Mesendoderm (in vitro differentiated cells): ENCODE results near the gene ARHGEF6.

Experiments
- DNase-seq: peaks from one replicate; pipeline ENCODE4 v3.0.0; 2013
- H2AK5ac ChIP-seq: 2 replicates; pipeline ENCODE4 v1.6.1; 2013; ENCODE audit warnings: low read length, inconsistent platforms
- H2BK120ac ChIP-seq: 2 replicates; pipeline ENCODE4 v1.6.1; 2013; ENCODE audit warnings: low read depth, mild to moderate bottlenecking, low read length, moderate library complexity, mixed read lengths
- H2BK15ac ChIP-seq: replicated peaks from 2 replicates; pipeline ENCODE4 v1.6.1; 2013; ENCODE audit warnings: low read depth, mild to moderate bottlenecking, moderate library complexity
- H2BK5ac ChIP-seq: 2 replicates; pipeline ENCODE4 v1.6.1; 2013; ENCODE audit warnings: low read length, inconsistent platforms
- H3K18ac ChIP-seq: 2 replicates; pipeline ENCODE4 v1.6.1; 2013; ENCODE audit warnings: mild to moderate bottlenecking, low read length, mixed read lengths
- H3K23ac ChIP-seq: one replicate; pipeline ENCODE4 v1.6.1; 2013; ENCODE audit warnings: low read length
- H3K27ac ChIP-seq: 2 replicates; pipeline ENCODE4 v1.5.1; 2013; ENCODE audit warnings: low read depth, mild to moderate bottlenecking, inconsistent platforms, low read length, moderate library complexity
- H3K27me3 ChIP-seq: 2 replicates; pipeline ENCODE4 v1.6.1; 2013; ENCODE audit warnings: low read length, control low read depth, mild to moderate bottlenecking, inconsistent platforms; ENCODE audit not compliant: insufficient read depth, poor library complexity
- H3K36me3 ChIP-seq: 2 replicates; pipeline ENCODE4 v1.6.1; 2013; ENCODE audit warnings: low read length, inconsistent platforms; ENCODE audit not compliant: control insufficient read depth, insufficient read depth
- H3K4ac ChIP-seq: one replicate; pipeline ENCODE4 v1.6.1; 2013; ENCODE audit warnings: low read depth, mild to moderate bottlenecking, low read length, moderate library complexity
- H3K4me1 ChIP-seq: 2 replicates; pipeline ENCODE4 v1.6.1; 2013; ENCODE audit warnings: low read depth, low read length, inconsistent platforms; ENCODE audit not compliant: control insufficient read depth
- H3K4me2 ChIP-seq: 2 replicates; pipeline ENCODE4 v1.6.1; 2013; ENCODE audit warnings: low read length
- H3K4me3 ChIP-seq: 2 replicates; pipeline ENCODE4 v1.5.1; 2013; ENCODE audit warnings: mild to moderate bottlenecking, low read length
- H3K56ac ChIP-seq: one replicate; pipeline ENCODE4 v1.6.1; 2013; ENCODE audit warnings: low read length
- H3K79me1 ChIP-seq: 2 replicates; pipeline ENCODE4 v1.6.1; 2013; ENCODE audit warnings: low read length, inconsistent platforms
- H3K79me2 ChIP-seq: 2 replicates; pipeline ENCODE4 v1.6.1; 2013; ENCODE audit warnings: mild to moderate bottlenecking, low read length; ENCODE audit not compliant: control insufficient read depth, insufficient read depth
- H3K9ac ChIP-seq: 2 replicates; pipeline ENCODE4 v1.6.1; 2013; ENCODE audit warnings: low read length, inconsistent platforms
- H4K5ac ChIP-seq: one replicate; pipeline ENCODE4 v1.6.1; 2013; ENCODE audit warnings: low read length
- H4K8ac ChIP-seq: one replicate; pipeline ENCODE4 v1.6.1; 2013; ENCODE audit warnings: low read depth, mild to moderate bottlenecking, control low read depth, low read length, moderate library complexity
- WGBS: extraction: QIAGEN DNeasy Blood & Tissue Kit; methylation state at CpG from one replicate; pipeline ENCODE4 v1.1.7; 2013; ENCODE audit warnings: low lambda C conversion rate, missing lambda C conversion rate; ENCODE audit not compliant: insufficient coverage; ENCODE audit errors: extremely low coverage; 5-methylcytosine and 5-hydroxymethylcytosine counted together

The ARHGEF6 gene

DNA sequence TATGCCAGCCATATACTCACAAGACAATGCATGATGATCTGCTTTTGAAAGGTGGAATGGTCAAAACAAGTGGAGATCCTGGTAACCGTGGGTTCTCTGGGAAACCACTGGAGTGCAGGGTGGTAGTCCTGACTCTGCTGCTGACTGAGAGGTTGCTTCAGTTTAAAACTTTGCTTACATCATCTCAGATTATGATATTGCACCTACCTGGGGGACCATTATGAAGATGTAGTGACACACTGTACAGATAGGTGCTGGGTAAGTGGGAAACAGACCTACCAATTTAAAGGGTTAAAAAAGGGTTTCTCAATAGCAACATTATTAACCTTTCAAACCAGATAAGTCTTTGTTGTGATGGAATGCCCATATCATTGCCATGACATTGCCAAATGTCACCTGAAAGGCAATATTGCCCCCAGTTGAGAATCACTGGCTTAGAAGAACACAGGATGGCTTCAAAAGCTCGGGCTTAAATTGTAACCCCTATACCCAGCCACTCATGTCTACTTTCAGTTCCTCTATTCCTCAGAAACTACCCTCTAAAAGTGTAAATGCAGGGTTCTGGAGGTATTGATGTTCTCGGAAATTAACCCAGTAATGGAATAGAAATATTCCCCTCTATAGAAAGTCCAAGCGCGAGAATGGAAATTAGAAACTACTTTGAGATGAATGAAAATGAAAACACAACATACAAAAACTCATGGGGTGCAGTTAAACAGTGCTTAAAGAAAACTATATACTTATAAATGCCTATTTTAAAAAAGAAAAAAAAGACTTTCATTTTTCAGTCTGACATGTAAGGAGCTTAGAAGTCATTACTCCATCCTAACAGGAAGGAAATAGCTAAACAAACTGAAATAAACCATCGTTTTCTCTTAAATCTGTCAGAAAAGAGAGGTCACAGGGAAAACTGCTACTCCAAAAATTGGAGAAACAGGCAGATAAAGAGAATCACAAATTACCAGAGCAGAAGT is 65.8 kb downstream of the ARHGEF6 start:
- H4K5ac ChIP-seq, result no peak overlapping the region
- H3K9ac ChIP-seq, result no peak overlapping the region
- no peaks in the 10 kb centered on the region for H3K27me3 ChIP-seq
- H3K36me3 ChIP-seq, result no peaks in the 10 kb centered on the region
- no peak overlapping the region for H2BK15ac ChIP-seq
- no peak overlapping the region for H3K23ac ChIP-seq
- H3K4ac ChIP-seq, result no peak overlapping the region
- no peak overlapping the region for H2BK120ac ChIP-seq
- H3K4me1 ChIP-seq, result no peaks in the 10 kb centered on the region
- no peak overlapping the region for H2AK5ac ChIP-seq
- H3K4me3 ChIP-seq, result no peak overlapping the region
- WGBS, result no CpG with 5 or more reads among the region's 6 CpGs
- no peak overlapping the region for H3K27ac ChIP-seq
- no peak for DNase-seq
- H3K4me2 ChIP-seq, result no peak overlapping the region
- H2BK5ac ChIP-seq, result no peak overlapping the region
- no peak overlapping the region for H4K8ac ChIP-seq
- H3K79me2 ChIP-seq, result no peaks in the 10 kb centered on the region
- no peak overlapping the region for H3K18ac ChIP-seq
- no peak overlapping the region for H3K56ac ChIP-seq
- no peaks in the 10 kb centered on the region for H3K79me1 ChIP-seq

DNA sequence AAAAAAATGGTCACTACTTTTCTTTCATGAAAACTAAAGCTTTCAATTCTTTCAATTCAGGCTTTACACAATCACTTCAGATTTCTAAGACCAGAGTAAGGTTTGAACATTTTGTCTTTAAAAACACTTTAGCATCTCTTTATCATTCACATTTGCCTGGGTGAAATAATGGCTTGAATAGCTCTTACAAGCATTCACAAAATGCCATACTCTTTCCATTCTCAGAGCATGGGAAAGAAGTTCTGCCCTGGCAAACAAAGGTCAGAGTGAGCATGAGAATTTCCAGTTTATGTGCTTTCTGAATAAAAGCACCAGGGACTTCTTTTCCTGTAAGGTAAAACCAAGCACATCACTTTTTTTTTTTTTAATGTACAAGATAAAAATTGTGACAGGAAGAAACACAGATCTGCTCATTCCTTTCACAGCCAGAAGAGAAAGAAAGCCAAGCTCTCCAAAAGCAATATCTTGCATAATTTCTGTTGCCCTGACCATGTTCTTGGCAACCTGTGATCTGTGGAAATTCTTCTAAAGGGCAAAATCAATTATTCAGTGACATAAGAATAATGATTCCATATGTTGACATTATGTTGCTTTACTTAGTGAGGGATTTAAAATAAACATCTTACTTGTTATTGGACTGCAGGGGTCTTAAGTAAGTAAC is 68.0 kb downstream of the ARHGEF6 start:
- Histone ChIP-seq H2BK15ac (no peak overlapping the region), H3K4me1 (no peaks in the 10 kb centered on the region), H4K5ac (no peak overlapping the region), H2BK5ac (no peak overlapping the region), H3K79me1 (no peaks in the 10 kb centered on the region), H3K56ac (no peak overlapping the region), H3K23ac (no peak overlapping the region), H2BK120ac (no peak overlapping the region), H4K8ac (no peak overlapping the region), H3K79me2 (no peaks in the 10 kb centered on the region), H3K18ac (no peak overlapping the region), H3K27me3 (no peaks in the 10 kb centered on the region), H3K4ac (no peak overlapping the region), H3K27ac (no peak overlapping the region), H3K9ac (no peak overlapping the region), H3K36me3 (no peaks in the 10 kb centered on the region), H3K4me2 (no peak overlapping the region), H3K4me3 (no peak overlapping the region), H2AK5ac (no peak overlapping the region)
- no peak for DNase-seq

DNA sequence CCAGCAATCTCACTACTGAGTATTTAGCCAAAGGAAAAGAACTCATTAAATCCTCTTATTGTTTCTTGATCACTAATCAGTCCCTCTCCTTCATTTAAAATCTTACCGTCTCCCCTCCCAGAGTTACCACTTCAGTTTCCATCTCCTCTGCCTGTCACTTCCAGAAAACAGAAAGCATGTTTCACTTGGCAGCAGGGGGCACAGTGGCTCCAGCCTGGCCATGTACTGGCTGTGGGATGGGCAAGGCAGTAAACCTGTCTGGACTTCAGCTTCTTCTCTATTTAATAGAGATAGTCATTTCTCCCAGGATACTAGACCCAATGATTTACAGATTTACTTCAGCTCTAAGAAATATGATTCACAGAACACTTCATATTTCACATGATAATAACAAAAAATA is 69.6 kb downstream of the ARHGEF6 start:
- H2AK5ac ChIP-seq, result no peak overlapping the region
- peak; percentile 48 for DNase-seq
- H3K23ac ChIP-seq, result no peak overlapping the region
- no peaks in the 10 kb centered on the region for H3K36me3 ChIP-seq
- no peak overlapping the region for H2BK15ac ChIP-seq
- no peak overlapping the region for H3K4ac ChIP-seq
- no peaks in the 10 kb centered on the region for H3K79me1 ChIP-seq
- no peaks in the 10 kb centered on the region for H3K79me2 ChIP-seq
- H3K18ac ChIP-seq, result no peak overlapping the region
- no peak overlapping the region for H3K56ac ChIP-seq
- no peaks in the 10 kb centered on the region for H3K27me3 ChIP-seq
- no peak overlapping the region for H2BK120ac ChIP-seq
- H4K8ac ChIP-seq, result no peak overlapping the region
- no peak overlapping the region for H3K27ac ChIP-seq
- no peak overlapping the region for H3K4me3 ChIP-seq
- no peak overlapping the region for H3K9ac ChIP-seq
- no peak overlapping the region for H3K4me2 ChIP-seq
- no peaks in the 10 kb centered on the region for H3K4me1 ChIP-seq
- no peak overlapping the region for H2BK5ac ChIP-seq
- no CpG with 5 or more reads among the region's 1 CpG for WGBS
- H4K5ac ChIP-seq, result no peak overlapping the region

DNA sequence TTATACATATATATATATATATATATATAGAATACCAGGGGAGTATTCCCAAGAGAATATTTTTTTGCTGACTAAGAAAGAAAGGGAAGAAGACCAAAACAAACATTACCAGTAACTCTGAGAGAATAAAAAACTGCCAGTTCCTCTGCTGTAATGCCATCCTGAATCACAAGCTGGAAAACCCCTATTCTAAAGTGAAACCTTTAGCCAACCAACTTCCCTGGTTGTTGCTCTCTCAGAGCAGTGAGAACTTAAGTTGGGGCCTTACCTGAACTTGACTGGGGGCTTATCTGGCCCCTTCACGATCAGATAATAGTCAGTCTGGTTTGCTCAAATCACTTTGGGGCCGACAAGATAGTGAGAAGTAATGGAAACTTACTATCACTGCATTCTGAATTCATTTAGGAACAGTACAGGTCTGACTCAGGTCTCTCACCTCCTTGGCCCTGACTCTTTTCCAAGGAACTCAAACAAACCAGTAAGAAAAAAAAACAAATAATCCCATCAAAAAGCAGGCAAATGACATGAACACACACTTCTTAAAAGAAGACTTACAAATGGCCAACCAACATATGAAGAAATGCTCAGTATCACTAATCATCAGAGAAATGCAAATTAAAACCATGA is 70.3 kb downstream of the ARHGEF6 start:
- Histone ChIP-seq H4K5ac (no peak overlapping the region), H2AK5ac (no peak overlapping the region), H2BK120ac (no peak overlapping the region), H3K18ac (no peak overlapping the region), H3K4me3 (no peak overlapping the region), H3K23ac (no peak overlapping the region), H3K4ac (no peak overlapping the region), H3K36me3 (no peaks in the 10 kb centered on the region), H2BK15ac (no peak overlapping the region), H2BK5ac (no peak overlapping the region), H3K4me2 (no peak overlapping the region), H3K79me1 (no peaks in the 10 kb centered on the region), H4K8ac (no peak overlapping the region), H3K27me3 (no peaks in the 10 kb centered on the region), H3K79me2 (no peaks in the 10 kb centered on the region), H3K4me1 (no peaks in the 10 kb centered on the region), H3K27ac (no peak overlapping the region), H3K9ac (no peak overlapping the region), H3K56ac (no peak overlapping the region)
- DNase-seq, result peak; percentile 37
- WGBS, result no CpG with 5 or more reads among the region's 2 CpGs

DNA sequence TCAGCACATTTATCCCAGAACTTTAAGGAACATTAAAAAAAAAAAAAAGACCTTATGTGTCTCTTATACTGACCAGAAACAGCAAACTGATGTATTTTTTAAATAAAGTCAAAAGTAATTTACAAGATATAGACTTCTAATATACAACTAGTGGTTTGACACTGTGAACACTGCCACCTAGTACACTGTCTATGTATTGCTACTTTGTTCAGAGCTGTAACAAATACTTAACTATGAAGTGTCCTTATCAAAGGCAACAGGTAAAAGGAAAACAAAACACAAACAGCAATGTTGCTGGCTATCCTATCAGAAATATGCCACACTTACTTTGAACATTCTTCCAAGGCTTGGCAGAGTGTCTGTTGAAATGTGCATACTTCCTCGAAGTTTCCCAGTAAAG is 72.4 kb downstream of the ARHGEF6 start:
- Histone ChIP-seq H4K8ac (no peak overlapping the region), H3K79me1 (no peaks in the 10 kb centered on the region), H3K4me1 (no peaks in the 10 kb centered on the region), H3K79me2 (no peaks in the 10 kb centered on the region), H3K27ac (no peak overlapping the region), H2AK5ac (no peak overlapping the region), H3K23ac (no peak overlapping the region), H2BK5ac (no peak overlapping the region), H3K36me3 (no peaks in the 10 kb centered on the region), H3K4me2 (no peak overlapping the region), H3K4ac (no peak overlapping the region), H3K56ac (no peak overlapping the region), H4K5ac (no peak overlapping the region), H3K4me3 (no peak overlapping the region), H3K9ac (no peak overlapping the region), H3K18ac (no peak overlapping the region), H3K27me3 (no peaks in the 10 kb centered on the region), H2BK120ac (no peak overlapping the region), H2BK15ac (no peak overlapping the region)
- no peak for DNase-seq
- WGBS, result no CpG with 5 or more reads among the region's 1 CpG
